Activated CD8-positive, alpha-beta memory T cell treated with anti-CD3 and anti-CD28 coated beads, Interleukin-2, amount 50 U/mL, for 48 hours (primary cell): ENCODE data around the gene SH2D1B.

ENCODE experiments used
- DNase-seq: peaks from one replicate; pipeline ENCODE4 v3.0.0-alpha.2; 2020

SH2D1B gene

GRCh38 chr1:162380061-162380846, 31.7 kb downstream of the SH2D1B start:
- no peak for DNase-seq

GRCh38 chr1:162376691-162377090, 35.2 kb downstream of the SH2D1B start, which contains the start of gene SPATA46:
Gene SPATA46, minus strand, starts transcription at chr1:162376854. Its CDS starts 64 bp downstream, at chr1:162376790.
- DNase-seq, result no peak

- DNase-seq, result no peak
Measured at GRCh38 chr1:162375463-162375862, 36.5 kb downstream of the SH2D1B start.

- no peak for DNase-seq
Measured at GRCh38 chr1:162374406-162374805, 37.5 kb downstream of the SH2D1B start.

- no peak for DNase-seq
Measured at GRCh38 chr1:162373541-162374260, 38.2 kb downstream of the SH2D1B start.

- DNase-seq, result no peak
Measured at GRCh38 chr1:162373072-162373427, 38.9 kb downstream of the SH2D1B start.

- no peak for DNase-seq
Measured at GRCh38 chr1:162372159-162373071, 39.5 kb downstream of the SH2D1B start.

GRCh38 chr1:162371611-162372010, 40.3 kb downstream of the SH2D1B start:
- no peak for DNase-seq

GRCh38 chr1:162370721-162371120, 41.2 kb downstream of the SH2D1B start:
- DNase-seq, result no peak

GRCh38 chr1:162370161-162370560, 41.8 kb downstream of the SH2D1B start:
- no peak for DNase-seq

- DNase-seq, result no peak
Measured at GRCh38 chr1:162369571-162369970, 42.4 kb downstream of the SH2D1B start.

GRCh38 chr1:162368451-162368850, 43.5 kb downstream of the SH2D1B start:
- DNase-seq, result no peak

GRCh38 chr1:162367772-162368171, 44.2 kb downstream of the SH2D1B start:
- no peak for DNase-seq

GRCh38 chr1:162367073-162367472, 44.9 kb downstream of the SH2D1B start:
- DNase-seq, result no peak

GRCh38 chr1:162366671-162367070, 45.3 kb downstream of the SH2D1B start:
- DNase-seq, result no peak

GRCh38 chr1:162366149-162366548, 45.8 kb downstream of the SH2D1B start:
- no peak for DNase-seq

- no peak for DNase-seq
Measured at GRCh38 chr1:162365284-162366020, 46.5 kb downstream of the SH2D1B start.

- DNase-seq, result no peak
Measured at GRCh38 chr1:162364498-162364897, 47.4 kb downstream of the SH2D1B start.

GRCh38 chr1:162363823-162364222, 48.1 kb downstream of the SH2D1B start:
- no peak for DNase-seq

- no peak for DNase-seq
Measured at GRCh38 chr1:162361349-162361748, 50.6 kb downstream of the SH2D1B start.

GRCh38 chr1:162360874-162361260, 51.1 kb downstream of the SH2D1B start:
- DNase-seq, result no peak

- no peak for DNase-seq
Measured at GRCh38 chr1:162360237-162360873, 51.6 kb downstream of the SH2D1B start.
